Measurements from ENCODE around the gene STK26.
"Not testable (repeated sequence)": the region's sequence is repeated elsewhere in the genome, so short reads cannot be mapped to it uniquely, and the experiment has no call there.

Gene STK26

DNA sequence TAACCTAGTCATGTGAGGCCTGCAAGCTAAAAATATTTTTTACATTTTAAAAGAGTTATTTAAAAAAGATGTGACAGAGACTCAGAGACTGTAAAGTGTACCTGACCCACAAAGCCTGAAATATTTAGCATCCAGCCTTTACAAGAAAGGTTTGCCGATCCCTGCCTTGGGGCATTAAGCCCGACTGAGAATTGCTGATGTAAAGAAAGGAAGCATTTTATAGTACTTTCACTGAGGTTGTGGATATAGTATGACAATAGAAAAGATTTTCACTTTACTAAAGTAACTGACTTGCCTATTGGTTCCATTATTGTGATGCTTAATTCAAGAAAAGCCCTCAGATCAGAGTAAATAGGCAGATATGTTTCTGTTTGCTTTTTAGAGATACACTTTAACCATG lies 17.0 kb downstream of the STK26 start:
- no peak for DNase-seq

DNA sequence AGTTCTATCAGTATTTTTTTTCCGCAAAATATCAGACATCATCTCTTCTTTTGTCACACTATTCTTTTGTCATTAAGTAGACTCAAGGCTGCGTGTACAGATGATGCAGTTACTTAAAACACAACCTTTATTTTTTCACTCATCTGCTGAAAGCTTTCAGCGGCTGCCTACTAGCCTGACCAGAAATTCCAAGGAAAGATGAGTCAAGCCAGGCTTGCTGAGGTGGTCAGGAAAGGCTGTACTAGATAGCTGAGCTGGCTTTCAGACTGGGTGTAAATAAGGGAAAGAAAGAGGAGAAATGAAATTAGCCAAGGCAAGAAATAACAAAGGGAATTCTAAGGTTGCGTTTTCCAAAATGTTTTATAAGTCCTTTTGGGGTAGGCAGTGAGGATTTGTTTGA lies 17.9 kb downstream of the STK26 start:
- DNase-seq = no peak

DNA sequence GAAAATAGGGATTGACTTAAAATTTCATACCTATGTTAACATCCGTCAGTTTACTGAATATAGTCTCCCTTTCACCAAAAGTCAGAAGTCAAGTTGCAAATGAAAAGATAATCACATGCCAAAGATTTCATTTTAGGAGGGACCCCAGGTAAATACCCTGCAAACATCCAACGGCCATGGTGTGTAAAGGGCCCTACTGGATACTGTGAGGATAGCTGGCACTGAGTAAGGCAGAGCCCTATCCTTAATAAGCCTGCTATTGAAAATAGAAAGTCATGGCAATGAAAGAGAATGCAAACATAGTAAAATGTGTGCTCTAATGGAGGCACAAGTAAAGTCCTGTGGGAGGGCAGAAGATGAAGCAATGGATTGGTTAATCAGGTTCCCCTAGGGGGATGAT lies 20.9 kb downstream of the STK26 start:
- DNase-seq = no peak

DNA sequence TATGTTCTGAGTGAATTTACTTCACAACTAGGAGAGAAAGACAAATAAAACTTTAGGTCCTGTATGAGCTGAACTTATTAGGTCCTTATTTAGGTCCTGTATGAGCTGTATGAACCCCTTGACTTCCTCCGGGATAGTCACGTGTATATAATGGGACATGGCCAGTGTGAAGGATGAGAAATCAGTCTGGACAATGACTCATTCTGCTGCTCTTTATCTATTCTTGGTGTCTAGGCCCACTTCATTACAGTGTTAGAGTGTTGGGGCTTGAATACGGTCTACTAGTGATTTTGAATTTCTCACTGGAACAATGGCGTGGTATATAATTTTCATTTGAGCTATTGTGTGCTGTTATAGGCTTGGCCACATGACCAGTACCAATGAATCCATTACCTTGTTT lies 21.9 kb downstream of the STK26 start:
- no peak for DNase-seq

DNA sequence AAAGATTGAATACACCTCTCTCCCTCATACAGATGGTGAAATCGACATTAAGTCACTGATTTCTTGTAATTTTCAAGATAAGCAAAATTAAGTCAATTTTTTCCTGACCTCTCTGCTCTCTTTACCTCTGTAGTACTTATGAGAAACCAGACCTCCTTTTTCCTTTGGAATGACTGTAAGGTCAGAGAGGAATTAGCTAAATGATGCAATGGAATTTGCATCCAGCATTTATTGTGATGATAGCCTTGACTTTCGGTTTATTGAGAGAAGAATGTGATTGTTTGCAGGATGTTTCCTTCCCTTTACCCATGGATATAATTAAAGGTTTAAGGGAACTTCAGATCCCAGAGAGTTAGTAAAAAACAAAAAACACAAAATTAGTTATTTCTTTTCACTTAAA lies 22.4 kb downstream of the STK26 start:
- no peak for DNase-seq

DNA sequence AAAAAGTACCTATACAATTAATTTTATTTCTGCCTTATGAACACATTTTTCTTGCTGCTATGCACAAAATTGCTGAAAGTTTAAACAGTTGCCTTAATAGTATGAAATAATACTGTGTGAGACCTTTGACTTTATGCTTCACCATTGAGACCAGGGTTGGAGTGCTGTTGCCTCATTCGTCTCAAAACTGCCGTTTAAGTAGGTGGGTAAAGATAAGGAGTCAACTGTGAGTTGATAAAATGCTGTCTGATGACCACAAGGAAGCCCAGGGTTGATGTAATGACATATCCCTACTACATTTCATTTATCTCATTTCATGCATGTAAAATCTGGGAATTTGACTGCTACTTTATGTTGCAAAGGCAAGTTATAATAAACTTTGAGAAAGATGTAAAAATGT lies 23.4 kb downstream of the STK26 start:
- no peak for DNase-seq

DNA sequence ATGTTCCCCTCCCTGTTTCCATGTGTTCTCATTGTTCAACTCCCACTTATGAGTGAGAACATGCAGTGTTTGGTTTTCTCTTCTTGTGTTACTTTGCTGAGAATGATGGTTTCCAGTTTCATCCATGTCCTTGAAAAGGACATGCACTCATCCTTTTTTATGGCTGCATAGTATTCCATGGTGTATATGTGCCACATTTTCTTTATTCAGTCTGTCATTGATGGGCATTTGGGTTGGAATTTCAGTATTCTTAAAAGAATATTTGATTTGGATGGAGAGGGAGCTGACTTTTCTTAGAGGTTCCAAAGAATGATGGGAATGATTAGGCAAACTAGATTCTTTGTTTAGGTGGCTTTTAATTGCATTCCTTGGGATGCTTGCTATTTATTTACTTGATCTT lies 28.7 kb downstream of the STK26 start:
- not testable (repeated sequence) for DNase-seq

DNA sequence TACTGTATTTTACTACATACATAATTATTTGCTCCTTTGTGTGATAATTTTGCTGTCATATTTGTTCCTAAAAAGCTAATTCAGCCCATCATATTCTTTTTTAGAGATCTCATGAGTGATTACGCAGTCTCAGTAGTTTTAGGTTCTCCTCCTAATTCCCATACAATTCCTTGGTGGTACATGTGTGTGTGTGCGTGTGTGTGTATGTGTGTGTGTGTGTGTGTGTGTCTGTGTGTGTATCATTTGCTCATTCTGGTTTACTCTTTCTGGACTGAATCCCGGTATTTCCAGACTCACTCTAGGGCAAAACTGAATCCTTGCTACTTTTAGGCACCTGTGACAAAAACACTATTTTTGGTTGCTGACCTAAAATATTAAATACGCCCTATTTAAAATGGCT lies 34.9 kb downstream of the STK26 start:
- no peak for DNase-seq

DNA sequence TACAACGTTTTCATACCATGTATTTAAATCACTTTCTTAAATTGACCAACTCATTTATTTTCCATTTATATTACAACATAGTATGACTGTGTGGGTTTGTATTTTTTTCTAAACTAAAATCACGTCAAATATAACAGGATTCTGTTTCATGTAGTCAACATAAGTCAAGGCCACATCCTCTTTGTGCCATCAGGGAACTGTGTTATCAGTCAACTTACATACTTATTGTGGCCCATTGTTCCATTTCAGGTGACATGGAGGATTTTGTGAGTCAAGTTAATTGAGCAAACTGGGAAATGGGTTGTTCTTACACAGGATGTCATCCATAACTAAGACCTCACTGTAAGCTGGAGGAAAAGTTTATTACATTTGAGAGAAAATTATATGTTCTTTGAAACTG lies 35.9 kb downstream of the STK26 start:
- no peak for DNase-seq

DNA sequence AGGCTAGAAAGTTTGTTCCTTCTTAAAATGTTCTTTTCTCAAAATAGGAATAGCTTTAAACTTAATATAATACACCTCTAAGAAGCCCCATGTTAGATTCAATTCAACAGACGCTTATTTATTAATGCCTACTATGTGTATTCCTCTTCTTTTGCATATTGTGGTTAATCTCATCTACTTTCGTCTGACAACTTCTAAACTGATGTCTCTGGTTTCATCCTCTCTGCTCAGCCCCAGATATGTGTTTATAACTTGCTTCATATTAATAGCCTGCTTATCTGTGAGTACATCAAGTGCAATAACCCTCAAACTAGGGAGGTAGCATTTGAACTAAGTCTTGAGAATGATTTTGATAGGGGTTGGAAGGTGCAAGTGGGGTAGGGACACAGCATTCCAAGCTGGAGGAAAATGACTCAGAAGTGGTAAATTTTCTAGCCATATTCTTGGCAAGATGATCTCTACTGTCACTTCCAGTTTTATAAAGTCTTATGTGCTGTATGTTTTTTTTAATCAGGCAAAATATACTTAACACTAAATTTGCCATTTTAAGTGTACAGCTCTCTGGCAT lies 37.0 kb downstream of the STK26 start:
- DNase-seq = no peak

DNA sequence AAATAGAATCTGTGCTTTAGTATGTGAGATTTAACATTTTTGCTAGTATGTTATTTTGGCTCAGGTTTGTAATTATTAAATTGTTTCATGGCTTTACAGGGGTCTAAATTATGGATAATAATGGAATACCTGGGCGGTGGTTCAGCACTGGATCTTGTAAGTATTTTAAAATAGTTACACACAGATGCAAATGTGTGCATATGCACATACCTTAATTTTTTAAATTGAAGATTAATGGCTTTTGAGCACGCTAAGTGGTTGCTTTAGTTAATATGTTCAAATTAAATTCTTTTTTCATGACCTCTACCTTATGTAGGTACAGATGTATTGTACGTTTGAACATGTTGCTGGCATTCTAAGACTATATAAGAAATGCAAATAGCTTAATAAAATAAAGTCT lies 40.2 kb downstream of the STK26 start:
- no peak for DNase-seq

DNA sequence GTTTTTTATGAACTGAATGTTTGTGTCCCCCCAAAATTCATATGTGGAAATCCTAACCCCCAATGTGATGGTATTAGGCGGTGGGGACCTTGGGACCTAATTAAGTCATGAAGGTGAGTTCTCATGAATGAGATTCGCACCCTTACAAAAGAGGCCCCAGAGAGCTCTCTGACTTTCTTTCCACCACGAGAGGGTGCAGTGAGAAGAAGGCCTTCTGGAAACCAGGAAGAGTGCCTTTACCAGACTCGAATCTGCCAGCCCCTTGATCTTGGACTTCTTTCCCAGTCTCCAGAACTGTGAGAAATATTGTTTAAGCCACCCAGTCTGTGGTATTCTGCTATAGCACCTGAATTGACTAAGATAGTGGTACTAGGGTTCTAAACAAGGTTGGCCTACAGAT lies 40.8 kb downstream of the STK26 start:
- no peak for DNase-seq

DNA sequence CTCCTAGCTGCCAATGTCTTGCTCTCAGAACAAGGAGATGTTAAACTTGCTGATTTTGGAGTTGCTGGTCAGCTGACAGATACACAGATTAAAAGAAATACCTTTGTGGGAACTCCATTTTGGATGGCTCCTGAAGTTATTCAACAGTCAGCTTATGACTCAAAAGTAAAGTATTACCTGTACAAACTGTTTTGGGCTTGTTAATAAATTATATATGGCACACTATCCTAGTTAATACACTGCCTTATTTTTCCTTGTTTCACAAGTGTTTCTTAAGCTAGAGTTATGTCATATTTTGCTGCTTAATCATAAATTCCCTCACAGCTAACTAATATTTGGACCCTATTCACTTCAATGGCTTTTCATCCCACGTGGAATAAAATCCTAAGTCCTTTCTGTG lies 45.3 kb downstream of the STK26 start:
- DNase-seq = no peak

DNA sequence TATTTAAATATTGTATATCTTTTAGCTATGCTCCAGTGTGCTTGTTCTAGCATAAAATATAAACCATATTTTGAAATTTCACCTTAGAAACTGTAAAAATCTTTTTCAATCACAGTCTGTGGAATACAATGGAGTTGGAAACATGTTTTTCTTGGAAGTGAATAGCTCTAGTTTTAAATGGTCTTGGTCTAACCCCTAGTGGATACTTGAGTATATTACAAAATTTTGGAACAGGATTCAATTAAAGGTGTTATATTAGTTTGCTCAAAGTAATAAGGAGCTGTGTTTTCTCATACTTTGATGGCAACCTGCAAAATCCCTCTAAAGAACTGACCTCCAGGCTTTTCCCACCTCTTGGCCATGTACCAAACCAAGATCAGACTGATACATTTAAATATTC lies 48.2 kb downstream of the STK26 start:
- no peak for DNase-seq

DNA sequence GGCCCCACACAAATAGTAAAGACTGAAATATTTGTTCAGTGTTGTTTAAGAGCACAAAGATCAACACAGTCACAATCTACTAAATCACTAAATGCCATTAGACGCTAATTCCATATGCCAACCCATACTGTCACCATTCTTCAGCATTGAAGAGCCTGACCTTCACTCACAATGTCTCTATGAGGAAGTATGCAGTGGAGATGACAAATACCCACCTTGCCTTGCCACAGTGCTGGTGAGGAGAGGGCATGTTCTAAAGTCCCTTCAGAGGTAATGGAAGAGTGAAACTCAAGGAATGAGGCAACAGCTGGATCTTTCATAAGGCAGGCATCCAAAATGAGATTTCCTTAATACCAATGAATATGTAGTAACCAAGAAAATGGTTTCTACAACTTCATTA lies 54.3 kb downstream of the STK26 start:
- no peak for DNase-seq

DNA sequence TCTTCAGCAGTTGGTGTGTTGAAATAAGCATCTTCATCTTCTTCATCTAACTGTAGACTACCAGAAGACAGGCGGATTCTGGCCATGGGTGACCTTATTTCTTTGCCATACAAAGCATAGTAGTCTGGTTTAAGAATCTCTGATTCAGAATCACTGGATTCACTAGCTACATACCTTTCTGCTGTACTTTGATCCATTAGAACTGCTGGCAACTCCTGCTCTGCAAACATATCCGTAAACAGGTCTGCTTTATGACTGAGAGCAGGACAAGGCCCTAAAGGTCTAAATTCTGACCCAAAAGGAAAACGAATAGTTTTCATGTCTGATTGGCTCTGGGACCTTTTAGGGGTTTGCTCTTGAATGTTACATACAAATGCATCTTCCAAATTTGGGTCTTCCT lies 54.8 kb downstream of the STK26 start:
- DNase-seq = no peak

DNA sequence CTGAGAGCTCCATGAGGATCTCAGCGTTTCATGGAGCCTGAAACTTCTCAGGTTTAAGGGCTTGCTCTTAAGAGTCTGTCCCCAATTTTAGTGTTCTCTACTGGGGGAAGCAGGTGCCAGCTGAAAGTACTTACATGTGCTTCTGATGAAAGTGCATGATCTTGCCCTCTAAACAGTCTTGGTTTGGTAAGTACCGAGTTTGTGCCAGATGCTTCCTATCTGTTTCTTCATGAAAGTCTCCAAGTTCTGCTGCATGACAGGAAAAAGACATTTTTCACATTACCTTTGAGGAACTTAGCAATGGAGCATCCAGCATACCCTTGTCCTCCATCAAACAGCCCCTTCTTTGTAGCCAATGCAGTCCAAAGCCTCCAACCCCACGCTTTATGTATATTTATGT lies 62.7 kb downstream of the STK26 start:
- no peak for DNase-seq

DNA sequence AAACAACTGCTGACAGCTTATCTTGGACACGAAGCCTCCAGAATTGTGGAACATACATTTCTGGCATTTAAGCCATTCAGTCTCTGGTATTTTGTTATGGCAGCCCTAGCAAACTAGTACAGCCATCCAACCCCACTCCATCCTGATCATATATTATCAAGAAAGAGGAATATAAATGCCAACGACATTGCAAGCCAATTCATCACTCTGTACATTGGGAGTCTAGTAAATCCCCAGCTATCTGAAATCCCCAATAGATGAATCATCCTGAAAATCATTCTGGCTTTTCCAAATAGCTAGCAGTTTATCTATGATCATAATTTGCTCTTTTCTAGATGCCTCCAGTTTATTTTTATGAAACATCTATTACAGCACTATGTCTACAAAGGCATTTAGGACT lies 63.6 kb downstream of the STK26 start:
- DNase-seq = no peak

DNA sequence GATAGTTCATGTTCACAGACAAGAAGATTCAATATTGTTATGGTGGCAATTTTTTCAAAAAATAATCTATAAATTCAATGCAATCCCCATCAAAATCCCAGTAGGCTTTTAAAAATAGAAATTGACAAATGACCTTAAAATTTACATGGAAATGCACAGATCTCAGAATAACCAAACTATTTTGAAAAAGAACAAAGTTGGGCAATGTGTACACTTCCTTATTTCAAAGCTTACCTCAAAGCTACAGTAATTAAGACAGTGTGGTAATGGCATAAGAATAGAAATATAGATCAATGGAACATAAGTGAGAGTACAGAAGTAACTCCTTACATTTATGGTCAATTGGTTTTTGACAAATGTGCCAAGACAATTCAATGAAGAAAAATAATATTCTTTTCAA lies 65.8 kb downstream of the STK26 start:
- no peak for DNase-seq

DNA sequence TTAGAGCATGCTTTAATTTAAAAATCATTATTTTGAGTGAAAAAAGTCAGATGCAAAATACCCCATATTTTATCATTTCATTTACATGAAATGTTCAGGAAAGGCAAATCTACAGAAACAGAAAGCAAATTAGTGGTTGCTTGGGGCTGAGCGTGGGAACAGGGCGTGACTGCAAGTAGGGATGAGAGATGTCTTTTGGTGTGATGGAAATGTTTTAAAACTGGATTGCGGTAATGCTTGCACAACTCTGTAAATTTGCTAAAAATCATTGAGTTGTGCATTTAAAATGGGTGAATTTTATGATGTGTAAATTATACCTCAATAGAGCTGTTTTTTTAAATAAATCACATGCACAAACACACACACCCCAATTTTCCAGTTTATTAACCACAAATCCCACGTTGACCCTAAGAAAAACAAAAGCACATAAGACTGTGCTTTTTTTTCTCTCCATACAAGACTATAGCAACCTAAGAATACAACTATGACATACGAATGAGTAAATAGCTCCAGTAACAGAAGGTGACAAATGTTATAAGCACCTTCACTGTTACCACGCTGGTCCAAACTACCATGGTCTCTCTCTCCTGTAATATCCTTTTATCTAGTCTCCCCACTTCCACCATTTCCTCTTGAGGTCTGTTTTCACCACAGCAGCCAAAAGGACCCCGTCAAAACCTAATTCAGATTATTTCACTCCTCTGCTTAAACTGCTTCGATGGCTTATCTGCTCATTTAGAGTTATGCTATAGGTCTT lies 67.5 kb downstream of the STK26 start:
- DNase-seq = no peak

DNA sequence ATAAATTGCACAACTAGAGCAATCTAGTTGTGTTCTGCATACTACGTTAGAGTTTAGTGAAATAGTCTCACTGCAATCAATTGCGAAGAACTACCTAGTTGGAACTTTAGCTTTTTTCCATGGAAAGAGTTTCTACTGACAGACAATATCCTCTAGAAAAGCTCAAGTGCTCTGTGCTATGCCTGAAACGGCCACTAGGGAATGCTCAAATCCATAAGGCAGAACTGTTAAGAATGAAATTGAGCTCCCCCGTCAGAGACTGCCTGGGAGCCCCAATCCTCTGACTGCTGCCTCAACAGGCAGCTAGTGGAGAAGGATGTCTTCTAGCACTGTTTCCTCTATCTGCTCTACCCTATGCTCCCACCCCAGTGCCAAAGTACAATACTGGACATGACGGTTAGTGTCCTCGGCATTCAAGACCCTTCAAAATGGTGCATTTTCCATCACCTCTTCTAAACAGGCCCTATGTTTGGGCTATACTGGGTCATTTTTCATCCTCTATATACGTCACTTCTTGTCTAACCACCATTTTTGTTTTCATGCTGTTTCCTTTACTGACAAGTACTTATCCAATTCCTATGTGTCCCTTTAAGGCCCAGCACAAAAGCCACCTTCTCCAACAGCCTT lies 69.5 kb downstream of the STK26 start:
- DNase-seq = peak; percentile 33 to 40

DNA sequence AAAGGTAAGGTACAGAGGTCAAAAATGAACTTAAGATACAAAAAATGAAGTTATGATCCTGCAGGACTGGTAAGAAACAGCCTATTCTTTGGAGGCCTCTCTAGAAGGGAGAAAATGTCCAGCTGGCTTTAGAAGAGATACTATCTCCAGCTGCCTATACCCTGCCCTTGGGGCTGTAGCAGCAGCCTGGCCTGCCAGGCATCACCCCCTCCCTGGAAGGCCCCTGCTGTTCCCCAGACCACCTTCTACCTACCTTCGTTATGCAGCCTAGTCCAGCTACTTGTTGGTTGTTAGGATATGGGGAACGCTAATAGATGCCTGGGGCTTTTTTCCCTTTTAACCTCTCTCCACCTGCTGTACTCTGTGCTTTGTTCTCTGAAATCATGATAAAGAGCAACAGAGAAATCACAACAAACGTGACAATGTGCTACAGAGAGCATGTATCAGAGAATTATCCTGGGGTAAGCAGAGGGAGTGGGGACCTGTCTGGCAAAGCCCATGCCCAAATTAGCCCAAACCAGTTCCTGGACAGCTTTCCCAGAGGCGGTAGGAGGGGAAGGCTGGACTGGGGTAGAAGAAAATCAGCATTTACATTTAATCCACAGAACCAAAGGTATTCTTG lies 70.2 kb downstream of the STK26 start:
- DNase-seq = no peak

DNA sequence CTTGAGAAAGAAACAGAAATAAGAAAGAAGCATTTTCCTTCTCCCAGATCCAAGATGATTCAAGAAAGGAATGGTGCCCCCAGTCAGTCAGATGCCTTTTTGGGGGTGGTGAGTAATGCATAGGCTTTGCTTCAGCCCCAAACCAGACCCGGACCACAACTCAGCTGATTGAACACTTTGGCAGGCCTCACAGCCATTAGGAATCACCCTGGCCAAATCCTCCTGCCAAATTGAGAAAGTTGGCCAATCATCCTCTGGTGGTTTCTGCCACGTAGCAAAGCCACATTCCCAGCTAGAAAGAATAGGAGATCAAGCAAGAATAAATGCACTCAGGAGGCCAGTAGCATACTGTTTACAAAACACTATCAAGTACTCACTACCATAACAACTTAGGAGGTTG lies 71.1 kb downstream of the STK26 start:
- no peak for DNase-seq

DNA sequence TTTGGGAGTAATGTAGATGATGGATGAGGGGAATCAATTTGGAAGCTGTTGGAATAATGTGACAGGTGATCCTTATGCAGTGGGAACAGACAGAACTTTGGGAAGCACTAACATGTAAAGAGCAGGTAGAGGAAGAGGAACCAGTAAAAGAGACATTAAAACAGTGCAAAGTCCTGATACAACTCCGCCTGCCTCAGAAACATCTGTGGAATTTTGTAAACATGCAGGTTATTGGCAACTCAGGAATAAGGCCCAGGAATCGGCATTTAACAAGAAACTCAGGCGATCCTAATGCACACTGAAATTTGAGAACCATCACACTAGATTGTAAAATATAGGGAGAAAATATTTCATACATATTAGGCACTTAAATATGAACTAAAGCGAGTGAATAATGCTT lies 75.6 kb downstream of the STK26 start:
- DNase-seq = not testable (repeated sequence)

All from stimulated activated CD4-positive, alpha-beta T cell treated with anti-CD3 and anti-CD28 coated beads, Interleukin-2, amount 100 ng/mL, for 48 hours (primary cell).